Transverse colon (tissue), 4 donors: ENCODE measurements around the gene HDGFL3.

Experiments used
- EP300 ChIP-seq: sonication (generic); formaldehyde crosslinking; IDR thresholded peaks from one replicate; pipeline ENCODE4 v1.6.1; 2017; ENCODE audit warnings: antibody characterized with exemption, low read depth
- POLR2A ChIP-seq: fragments of 450-650 bp; IDR thresholded peaks from one replicate; pipeline ENCODE4 v1.6.1; 2016; ENCODE audit warnings: antibody characterized with exemption, mild to moderate bottlenecking, moderate library complexity
- POLR2AphosphoS5 ChIP-seq, 3 donors: sonication (generic); formaldehyde crosslinking; IDR thresholded peaks; one replicate each; pipeline ENCODE4 v1.6.1; 2016; ENCODE audit warnings: antibody characterized with exemption in 3 of 3
- TF ChIP-seq, protein P1 (sequence below), 5 experiments: fragments of 200-600 bp in 3 of 5; fragments of 450-650 bp in 2 of 5; sonication (generic) in 3 of 5; IDR thresholded peaks; 1 replicate in 2 of 5; 2 replicates in 3 of 5; pipeline ENCODE4 v1.5.1; 2016 to 2017; ENCODE audit warnings: antibody characterized with exemption in 5 of 5, inconsistent platforms in 3 of 5, mild to moderate bottlenecking in 2 of 5, moderate library complexity in 1 of 5

DNA sequence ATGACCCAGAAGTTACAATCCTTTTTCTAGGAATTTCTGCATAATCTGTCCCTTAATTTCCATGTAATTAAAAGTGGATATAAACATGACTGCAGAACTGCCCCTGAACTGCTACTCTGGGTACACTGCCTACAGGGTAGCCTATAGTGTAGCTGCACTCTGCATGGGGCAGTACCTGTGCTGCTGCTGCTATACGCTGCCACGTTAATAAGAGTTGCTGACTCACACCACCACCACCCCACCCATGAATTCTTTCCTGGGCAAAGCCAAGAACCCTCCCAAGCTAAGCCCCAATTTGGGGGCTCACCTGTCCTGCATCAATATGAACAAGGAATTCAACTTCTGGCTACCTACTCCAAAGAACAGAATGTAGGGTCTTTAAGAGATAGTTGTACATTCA is 13.9 kb downstream of the HDGFL3 start:
- TF ChIP-seq POLR2A (no peak), POLR2AphosphoS5 (IDR thresholded peaks at IDR 0.05) (no peak), EP300 (no peak)
- TF ChIP-seq, protein P1, sequence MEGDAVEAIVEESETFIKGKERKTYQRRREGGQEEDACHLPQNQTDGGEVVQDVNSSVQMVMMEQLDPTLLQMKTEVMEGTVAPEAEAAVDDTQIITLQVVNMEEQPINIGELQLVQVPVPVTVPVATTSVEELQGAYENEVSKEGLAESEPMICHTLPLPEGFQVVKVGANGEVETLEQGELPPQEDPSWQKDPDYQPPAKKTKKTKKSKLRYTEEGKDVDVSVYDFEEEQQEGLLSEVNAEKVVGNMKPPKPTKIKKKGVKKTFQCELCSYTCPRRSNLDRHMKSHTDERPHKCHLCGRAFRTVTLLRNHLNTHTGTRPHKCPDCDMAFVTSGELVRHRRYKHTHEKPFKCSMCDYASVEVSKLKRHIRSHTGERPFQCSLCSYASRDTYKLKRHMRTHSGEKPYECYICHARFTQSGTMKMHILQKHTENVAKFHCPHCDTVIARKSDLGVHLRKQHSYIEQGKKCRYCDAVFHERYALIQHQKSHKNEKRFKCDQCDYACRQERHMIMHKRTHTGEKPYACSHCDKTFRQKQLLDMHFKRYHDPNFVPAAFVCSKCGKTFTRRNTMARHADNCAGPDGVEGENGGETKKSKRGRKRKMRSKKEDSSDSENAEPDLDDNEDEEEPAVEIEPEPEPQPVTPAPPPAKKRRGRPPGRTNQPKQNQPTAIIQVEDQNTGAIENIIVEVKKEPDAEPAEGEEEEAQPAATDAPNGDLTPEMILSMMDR (IDR thresholded peaks at IDR 0.05): no peak
